ENCODE results near the gene SNRPA.

DNA sequence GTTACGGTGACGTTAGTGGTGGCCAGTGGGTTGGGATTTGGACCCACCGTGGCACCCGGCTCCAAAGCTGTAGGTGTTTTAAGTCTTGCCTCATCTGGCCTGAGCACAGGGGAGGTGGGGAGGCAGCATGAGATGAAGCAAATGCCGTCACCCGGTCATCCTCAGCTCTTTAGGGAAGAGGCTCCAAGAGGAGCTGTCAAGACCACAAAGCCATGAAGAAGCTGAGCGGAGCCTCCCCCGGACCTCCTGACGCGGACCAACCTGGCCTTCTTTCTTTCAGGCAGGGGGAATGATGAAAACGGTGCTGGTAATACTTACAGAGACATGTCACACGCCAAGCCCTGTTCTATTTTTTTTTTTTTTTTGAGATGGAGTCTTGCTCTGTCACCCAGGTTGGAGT is 8.1 kb upstream of the SNRPA start:
- TF ChIP-seq GATA2 (IDR thresholded peaks at IDR 0.05; ENCODE audit: low read depth, low read length) (no peak), GATA3 (IDR thresholded peaks at IDR 0.05; ENCODE audit: low read depth, low read length) (no peak)

Data from SH-SY5Y (cell line).